Keratinocyte (primary cell): Measurements from ENCODE around the gene ENOSF1. TPM values are rescaled to one million over a fixed set of nuclear protein-coding genes. Genes with fewer than 3 reads are reported as not detected.

Experiments used
- DNase-seq: peaks from one replicate; pipeline ENCODE4 v3.0.0-alpha.2; 2011; ENCODE audit warnings: low read depth, missing footprints, low spot score
- FAIRE-seq: peaks from 2 replicates; lab custom pipeline; 2011; peaks lifted over from hg19 to GRCh38; lab: Jason Lieb, UNC
- H2AFZ ChIP-seq: 2 replicates; pipeline ENCODE4 v1.6.0; 2012; ENCODE audit warnings: low read length, control low read depth, inconsistent platforms; ENCODE audit not compliant: control insufficient read depth
- H3K27ac ChIP-seq: 2 replicates; pipeline ENCODE4 v1.5.1; 2011; ENCODE audit warnings: low read length; ENCODE audit not compliant: control insufficient read depth, insufficient read depth
- H3K27me3 ChIP-seq: 3 replicates; pipeline ENCODE4 v1.6.0; 2011; ENCODE audit warnings: low read length; ENCODE audit not compliant: control insufficient read depth, insufficient read depth; ENCODE audit errors: extremely low read depth
- H3K36me3 ChIP-seq, 2 experiments: 2 replicates in 1 of 2; 3 replicates in 1 of 2; pipeline ENCODE4 v1.5.1; 2011; ENCODE audit warnings: low read length in 2 of 2, mild to moderate bottlenecking in 1 of 2; ENCODE audit not compliant: control insufficient read depth in 2 of 2, insufficient read depth in 2 of 2; ENCODE audit errors: extremely low read depth in 1 of 2
- H3K4me1 ChIP-seq: 3 replicates; pipeline ENCODE4 v1.5.1; 2011; ENCODE audit warnings: low read length; ENCODE audit not compliant: control insufficient read depth, insufficient read depth; ENCODE audit errors: extremely low read depth
- H3K4me2 ChIP-seq: 3 replicates; pipeline ENCODE4 v1.6.0; 2011; ENCODE audit warnings: low read depth, low read length; ENCODE audit not compliant: control insufficient read depth, insufficient read depth; ENCODE audit errors: extremely low read depth
- H3K4me3 ChIP-seq, 3 experiments: fragments of 200-600 bp in 1 of 3; sonication (generic) in 1 of 3; 2 replicates in 2 of 3; 3 replicates in 1 of 3; pipeline ENCODE4 v1.5.1; 2011 to 2016; ENCODE audit warnings: low read length in 3 of 3, mild to moderate bottlenecking in 3 of 3, control low read depth in 2 of 3, inconsistent platforms in 1 of 3, low read depth in 1 of 3, mixed read lengths in 1 of 3, mixed run types in 1 of 3, moderate library complexity in 1 of 3; ENCODE audit not compliant: control insufficient read depth in 2 of 3, insufficient read depth in 2 of 3; ENCODE audit errors: extremely low read depth in 1 of 3
- H3K79me2 ChIP-seq: 2 replicates; pipeline ENCODE4 v1.6.0; 2012; ENCODE audit warnings: low read length; ENCODE audit not compliant: control insufficient read depth, insufficient read depth
- H3K9ac ChIP-seq: 3 replicates; pipeline ENCODE4 v1.6.0; 2011; ENCODE audit warnings: low read length; ENCODE audit not compliant: control insufficient read depth, insufficient read depth; ENCODE audit errors: extremely low read depth
- H3K9me1 ChIP-seq: 3 replicates; pipeline ENCODE4 v1.6.0; 2011; ENCODE audit warnings: low read length; ENCODE audit not compliant: control insufficient read depth, insufficient read depth; ENCODE audit errors: extremely low read depth
- H3K9me3 ChIP-seq: 2 replicates; pipeline ENCODE4 v1.5.1; 2012; ENCODE audit warnings: low read depth, low read length; ENCODE audit not compliant: control insufficient read depth
- H4K20me1 ChIP-seq: 3 replicates; pipeline ENCODE4 v1.6.0; 2011; ENCODE audit warnings: low read length; ENCODE audit not compliant: control insufficient read depth, insufficient read depth; ENCODE audit errors: extremely low read depth
- EZH2 ChIP-seq: IDR thresholded peaks from one replicate; pipeline ENCODE4 v1.6.1; 2012; ENCODE audit warnings: inconsistent platforms, mild to moderate bottlenecking, low read length, moderate library complexity
- dilution Hi-C: fragments of 300-500 bp; cut with MboI; formaldehyde crosslinking; loops from one replicate; pipeline ENCODE4 v1.7.0; 2020; ENCODE audit warnings: low sequenced_read_pairs; ENCODE audit not compliant: extremely low pct_ligation_motif_present
- polyA plus RNA-seq, 5 experiments: library from polyadenylated mRNA; depleted of rRNA in 3 of 5; stranded (reverse) in 3 of 5; stranded (forward) in 1 of 5; unstranded in 1 of 5; fragments of >200 nt; gene quantifications; 1 replicate in 1 of 5; 2 replicates in 3 of 5; 3 replicates in 1 of 5; pipeline versions ENCODE4 v1.2.1 to v1.2.3, GENCODE V29; 2011 to 2012; ENCODE audit warnings: missing spikeins in 2 of 5, low read depth in 1 of 5, low replicate concordance in 1 of 5
- TF ChIP-seq, protein P1 (sequence below), 3 experiments: IDR thresholded peaks in 1 of 3; conservative IDR thresholded peaks in 1 of 3; optimal IDR thresholded peaks in 1 of 3; 2 replicates in 2 of 3; 3 replicates in 1 of 3; pipeline versions ENCODE3 to v1.5.1; 2011; ENCODE audit warnings: low read length in 3 of 3, mild to moderate bottlenecking in 3 of 3, moderate library complexity in 2 of 3, control low read depth in 1 of 3, inconsistent platforms in 1 of 3; ENCODE audit not compliant: insufficient read depth in 2 of 3; ENCODE audit errors: extremely low read depth in 1 of 3

ENOSF1 gene
- polyA plus RNA-seq, 1 donor (not counting 4 experiments of a cell fraction or from before 2014, with no cell fraction given) = 27.6 TPM

DNA sequence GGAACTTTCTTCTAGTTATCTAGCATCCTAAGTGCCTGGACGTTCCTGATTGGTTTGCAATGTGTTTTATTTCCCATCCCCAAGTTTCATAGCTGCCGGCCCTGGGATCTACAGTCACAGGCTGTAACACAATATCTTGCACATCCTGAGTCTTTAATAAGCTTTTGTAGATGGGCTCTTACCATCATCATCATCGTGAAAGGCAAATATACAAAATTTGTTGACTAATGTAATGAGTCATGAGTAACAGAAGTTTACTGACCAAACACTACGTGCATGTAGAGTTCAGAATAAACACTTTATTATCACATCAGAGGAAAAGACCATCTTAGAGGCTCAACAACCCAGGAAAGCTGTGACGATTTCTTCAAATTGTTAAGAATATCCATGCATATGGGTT lies 63.1 kb downstream of the ENOSF1 start:
- no peaks in the 10 kb centered on the region for H3K36me3 ChIP-seq
- no peaks in the 10 kb centered on the region for H3K9me1 ChIP-seq
- no peaks in the 10 kb centered on the region for H3K9me3 ChIP-seq
- FAIRE-seq = no peak
- no peak for TF ChIP-seq EZH2
- TF ChIP-seq, protein P1, sequence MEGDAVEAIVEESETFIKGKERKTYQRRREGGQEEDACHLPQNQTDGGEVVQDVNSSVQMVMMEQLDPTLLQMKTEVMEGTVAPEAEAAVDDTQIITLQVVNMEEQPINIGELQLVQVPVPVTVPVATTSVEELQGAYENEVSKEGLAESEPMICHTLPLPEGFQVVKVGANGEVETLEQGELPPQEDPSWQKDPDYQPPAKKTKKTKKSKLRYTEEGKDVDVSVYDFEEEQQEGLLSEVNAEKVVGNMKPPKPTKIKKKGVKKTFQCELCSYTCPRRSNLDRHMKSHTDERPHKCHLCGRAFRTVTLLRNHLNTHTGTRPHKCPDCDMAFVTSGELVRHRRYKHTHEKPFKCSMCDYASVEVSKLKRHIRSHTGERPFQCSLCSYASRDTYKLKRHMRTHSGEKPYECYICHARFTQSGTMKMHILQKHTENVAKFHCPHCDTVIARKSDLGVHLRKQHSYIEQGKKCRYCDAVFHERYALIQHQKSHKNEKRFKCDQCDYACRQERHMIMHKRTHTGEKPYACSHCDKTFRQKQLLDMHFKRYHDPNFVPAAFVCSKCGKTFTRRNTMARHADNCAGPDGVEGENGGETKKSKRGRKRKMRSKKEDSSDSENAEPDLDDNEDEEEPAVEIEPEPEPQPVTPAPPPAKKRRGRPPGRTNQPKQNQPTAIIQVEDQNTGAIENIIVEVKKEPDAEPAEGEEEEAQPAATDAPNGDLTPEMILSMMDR (optimal IDR thresholded peaks at IDR 0.05 in 1 of 3, IDR thresholded peaks at IDR 0.05 in 1 of 3, conservative IDR thresholded peaks at IDR 0.05 in 1 of 3; ENCODE audit: extremely low read depth in 1 of 3, insufficient read depth in 2 of 3, low read length in 3 of 3) = no peak
- no peak overlapping the region for H3K4me2 ChIP-seq
- dilution Hi-C loops = no loop called here
- H3K4me1 ChIP-seq = peaks cover 3% of the 10 kb centered on the region
- H2AFZ ChIP-seq = no peak overlapping the region
- no peaks in the 10 kb centered on the region for H3K27me3 ChIP-seq
- no peak overlapping the region for H3K4me3 ChIP-seq
- H3K79me2 ChIP-seq = no peaks in the 10 kb centered on the region
- DNase-seq = no peak
- no peak overlapping the region for H3K9ac ChIP-seq
- no peak overlapping the region for H3K27ac ChIP-seq
- H4K20me1 ChIP-seq = no peaks in the 10 kb centered on the region

DNA sequence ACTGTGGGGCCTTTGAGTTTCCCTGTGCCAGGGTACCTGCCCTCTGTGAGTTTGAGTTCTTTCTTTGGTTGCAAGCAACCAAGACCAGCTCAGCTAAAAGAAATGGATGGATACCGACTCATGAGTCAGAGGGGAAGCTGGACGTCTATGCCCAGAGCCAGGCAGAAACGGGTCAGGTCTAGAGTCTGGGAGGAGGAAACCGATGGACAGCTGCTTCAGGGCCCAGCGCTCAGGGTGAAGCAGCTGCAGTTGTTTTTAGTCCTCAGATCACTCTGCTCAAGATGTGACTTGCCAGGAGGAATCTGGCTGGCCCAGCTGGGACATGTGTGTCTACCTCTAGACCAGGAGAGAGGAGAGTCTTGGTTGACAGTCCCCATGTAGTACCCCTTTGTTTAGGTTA lies 65.1 kb downstream of the ENOSF1 start:
- Histone ChIP-seq H3K27ac (no peak overlapping the region), H3K9ac (no peak overlapping the region), H3K4me3 (no peak overlapping the region), H2AFZ (no peak overlapping the region), H4K20me1 (no peaks in the 10 kb centered on the region), H3K9me1 (no peaks in the 10 kb centered on the region), H3K79me2 (no peaks in the 10 kb centered on the region), H3K4me2 (no peak overlapping the region), H3K36me3 (no peaks in the 10 kb centered on the region), H3K9me3 (no peaks in the 10 kb centered on the region), H3K4me1 (peaks cover 4% of the 10 kb centered on the region), H3K27me3 (no peaks in the 10 kb centered on the region)
- TF ChIP-seq EZH2 = no peak
- TF ChIP-seq, protein P1 (optimal IDR thresholded peaks at IDR 0.05 in 1 of 3, IDR thresholded peaks at IDR 0.05 in 1 of 3, conservative IDR thresholded peaks at IDR 0.05 in 1 of 3; ENCODE audit: extremely low read depth in 1 of 3, insufficient read depth in 2 of 3, low read length in 3 of 3) = no peak
- no peak for FAIRE-seq
- DNase-seq = no peak
- dilution Hi-C loops = no loop called here
